Measurements from ENCODE around the gene CEP85.
"Not testable (repeated sequence)": the region's sequence is repeated elsewhere in the genome, so short reads cannot be mapped to it uniquely, and the experiment has no call there.

CEP85 gene

DNA sequence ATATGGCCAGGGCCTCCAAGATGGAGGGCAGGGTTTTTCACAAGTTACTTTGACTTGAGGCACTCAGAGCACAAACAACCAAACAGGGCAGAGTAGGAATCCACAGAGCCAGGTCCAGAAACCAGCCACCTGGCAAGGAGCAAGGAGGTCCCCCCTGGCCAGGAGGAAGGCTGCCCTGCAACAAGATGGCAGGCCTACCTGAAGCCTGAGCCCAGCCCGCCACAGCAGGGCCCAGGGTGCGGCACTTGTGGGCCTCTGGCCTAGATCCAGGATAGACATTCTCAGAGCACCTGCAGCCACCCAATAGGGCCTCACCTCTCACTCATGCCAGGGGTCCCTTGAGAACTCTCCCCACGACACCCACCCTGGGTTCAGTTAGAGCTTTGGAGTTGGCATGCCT is 57.4 kb downstream of the CEP85 start:
- DNase-seq: no peak

DNA sequence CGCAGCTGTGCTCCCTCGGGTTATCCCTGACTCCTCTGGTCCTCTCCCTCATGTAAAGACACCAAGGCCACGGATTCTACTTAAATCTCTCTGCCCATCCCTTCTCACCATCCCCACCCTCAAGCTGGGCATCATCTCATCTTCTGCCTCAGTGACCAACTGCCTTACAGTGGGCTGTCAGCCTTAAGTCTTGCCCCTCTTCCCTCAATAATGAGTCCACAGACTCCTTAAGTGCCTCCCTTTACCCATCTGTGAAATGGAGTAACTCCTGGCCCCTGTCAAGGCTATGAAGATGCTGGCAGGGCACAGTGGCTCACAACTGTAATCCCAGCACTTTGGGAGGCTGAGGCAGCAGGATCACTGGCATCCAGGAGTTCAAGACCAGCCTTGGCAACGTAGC is 57.9 kb downstream of the CEP85 start:
- DNase-seq: no peak

DNA sequence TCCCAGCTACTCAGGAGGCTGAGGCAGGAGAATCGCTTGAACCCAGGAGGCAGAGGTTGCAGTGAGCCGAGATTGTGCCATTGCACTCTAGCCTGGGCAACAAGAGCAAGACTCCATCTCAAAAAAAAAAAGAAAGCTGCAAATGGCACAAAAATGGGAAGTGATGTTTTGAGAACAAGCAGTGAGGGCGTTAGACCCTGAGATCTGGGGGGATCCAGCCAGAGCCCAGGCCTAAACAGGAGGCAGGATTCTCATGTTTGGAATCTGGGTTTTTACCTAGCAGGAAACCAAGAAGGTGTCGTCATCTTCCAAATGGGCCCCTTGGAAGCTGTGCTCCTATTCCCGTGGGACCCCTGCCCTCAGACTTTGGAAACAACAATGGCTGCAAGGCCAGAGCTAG is 58.7 kb downstream of the CEP85 start:
- DNase-seq: not testable (repeated sequence)

DNA sequence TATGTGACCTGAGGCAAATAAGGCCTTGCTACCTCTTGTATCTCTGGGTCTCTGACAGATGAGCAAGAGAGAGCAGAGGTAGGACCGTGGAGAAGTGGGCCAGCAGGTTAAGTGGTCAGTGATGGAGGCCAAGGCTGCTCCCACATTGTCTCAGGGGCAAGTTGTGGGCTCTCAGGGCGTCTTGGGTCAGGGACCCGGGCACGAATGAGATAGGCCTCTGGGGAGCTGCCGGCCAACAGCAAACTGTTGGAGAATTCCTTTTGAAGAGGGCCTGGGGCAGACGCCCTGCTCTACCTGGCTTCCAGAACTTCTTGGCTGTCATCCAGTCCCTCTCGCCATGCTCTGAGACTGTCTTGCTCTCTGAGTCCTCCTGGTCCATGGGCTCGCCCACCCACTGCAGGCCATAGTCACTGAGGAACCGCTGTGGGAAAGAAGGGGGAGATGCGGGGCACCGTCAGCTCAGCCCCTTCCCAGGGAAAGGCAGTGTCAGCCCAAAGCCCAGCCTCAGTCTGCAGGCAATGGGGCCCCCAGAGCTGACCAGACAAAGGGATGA is 60.0 kb downstream of the CEP85 start:
- no peak for DNase-seq

GRCh38 chr1:26295194-26296138 is 61.5 kb downstream of the CEP85 start:
- DNase-seq: no peak

DNA sequence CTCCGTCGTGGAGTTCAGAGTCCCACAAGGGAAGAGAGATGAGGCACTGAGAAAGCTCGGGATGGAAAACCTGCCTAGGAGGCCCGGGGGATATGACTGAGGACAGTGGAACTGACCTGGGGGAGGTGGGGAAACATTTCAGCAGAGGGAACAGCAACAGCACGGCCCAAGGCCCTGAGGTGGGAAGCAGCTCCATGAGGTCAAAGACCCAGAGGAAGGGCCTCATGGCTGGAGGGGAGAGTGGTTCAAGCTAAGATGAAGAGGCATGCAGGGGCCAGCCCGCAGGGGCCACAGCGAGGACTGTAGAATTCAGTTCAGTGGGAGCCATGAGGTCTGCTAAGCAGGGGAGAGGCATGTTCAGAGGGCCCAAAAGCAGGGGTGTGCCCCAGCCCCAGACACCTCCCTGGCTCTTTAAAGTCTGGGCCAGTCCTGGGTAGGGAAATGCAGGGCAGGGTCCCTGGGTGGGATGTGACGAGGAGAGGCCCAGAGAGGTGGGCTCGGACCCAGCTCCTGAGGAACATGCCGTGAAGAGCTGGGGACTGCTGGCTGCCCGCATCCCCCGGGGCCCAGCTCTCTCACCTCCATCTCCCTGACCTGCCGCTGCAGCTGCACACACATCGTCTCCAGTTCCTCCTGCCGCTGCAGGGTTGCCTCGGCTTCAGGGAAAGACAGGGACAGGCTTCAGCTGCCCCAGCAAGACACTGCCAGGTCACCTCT is 62.5 kb downstream of the CEP85 start:
- DNase-seq: no peak

- DNase-seq: no peak
Observed at GRCh38 chr1:26297057-26297790, 63.2 kb downstream of the CEP85 start.

- no peak for DNase-seq
Observed at GRCh38 chr1:26297791-26298124, 63.8 kb downstream of the CEP85 start.

DNA sequence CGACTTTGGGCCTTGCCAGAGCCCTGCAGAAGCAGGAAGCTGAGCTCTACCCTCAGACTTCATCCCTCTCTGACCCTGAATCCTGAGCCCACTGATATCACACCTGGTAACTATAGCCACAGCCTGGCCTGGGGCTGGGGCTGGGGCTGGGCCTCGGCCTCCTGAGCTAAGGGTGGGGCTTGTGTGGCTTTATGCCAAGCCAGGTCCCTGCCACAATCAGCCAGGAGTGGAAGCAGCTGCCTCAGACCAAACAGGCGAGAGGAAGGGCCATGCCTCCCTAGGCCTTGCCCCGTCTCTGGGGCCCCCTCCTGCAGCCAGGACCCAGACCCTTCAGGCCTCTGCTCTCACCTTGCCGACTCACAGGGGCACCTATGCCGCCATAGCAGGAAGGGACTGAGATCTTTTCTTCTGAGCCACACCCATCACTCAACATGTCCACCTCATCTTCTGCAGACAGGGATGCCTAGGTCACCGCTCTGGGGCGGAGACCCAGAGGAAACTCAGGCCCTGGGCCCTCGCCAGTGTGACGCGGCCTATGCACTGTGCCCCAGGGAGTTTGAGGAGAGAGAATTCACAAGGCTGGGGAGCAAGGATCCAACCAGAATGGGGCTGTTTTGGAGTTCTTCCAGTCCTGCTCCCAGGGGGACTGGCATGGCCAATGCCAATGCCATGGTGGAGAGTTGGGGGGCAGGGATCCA is 66.7 kb downstream of the CEP85 start:
- no peak for DNase-seq

DNA sequence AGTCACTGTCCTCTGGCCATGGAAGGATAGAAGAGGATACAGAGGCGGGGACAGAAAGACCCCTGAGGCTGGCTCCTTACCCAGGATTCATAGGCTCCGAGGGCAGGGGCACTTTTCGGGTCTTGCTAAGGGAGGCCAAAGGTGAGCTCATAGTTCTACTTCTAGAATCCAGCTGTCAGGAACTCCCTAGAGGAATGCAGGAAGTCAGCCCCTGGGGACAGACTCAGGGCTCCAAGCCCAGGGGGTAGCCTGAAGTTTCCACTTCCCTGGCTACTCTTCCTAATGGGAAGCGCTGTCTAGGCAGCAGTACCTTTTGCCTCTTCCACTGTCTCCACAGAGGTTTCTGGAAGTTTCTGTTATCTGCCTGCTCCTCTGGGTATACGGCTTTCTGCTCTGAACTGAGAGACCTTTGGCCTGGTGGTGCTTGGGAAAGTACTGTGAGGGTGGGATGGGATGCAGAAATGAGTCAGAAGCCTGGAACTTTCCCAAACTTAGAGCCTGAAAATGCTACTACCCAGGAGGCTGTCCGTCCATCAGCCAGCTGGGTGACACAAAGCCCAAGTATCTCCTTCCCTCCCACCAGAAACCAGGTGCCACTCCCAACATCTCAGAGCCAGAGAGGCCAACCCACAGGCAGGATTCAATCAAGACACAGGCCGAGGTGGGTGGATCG is 68.9 kb downstream of the CEP85 start:
- no peak for DNase-seq

- DNase-seq: no peak
Observed at GRCh38 chr1:26305667-26306289, 71.8 kb downstream of the CEP85 start.

GRCh38 chr1:26306290-26307229 is 72.6 kb downstream of the CEP85 start, which contains the start of gene UBXN11:
Gene UBXN11, minus strand, starts transcription at chr1:26306636. Its CDS starts 3,753 bp downstream, at chr1:26302883.
- peak; percentile 97 for DNase-seq

DNA sequence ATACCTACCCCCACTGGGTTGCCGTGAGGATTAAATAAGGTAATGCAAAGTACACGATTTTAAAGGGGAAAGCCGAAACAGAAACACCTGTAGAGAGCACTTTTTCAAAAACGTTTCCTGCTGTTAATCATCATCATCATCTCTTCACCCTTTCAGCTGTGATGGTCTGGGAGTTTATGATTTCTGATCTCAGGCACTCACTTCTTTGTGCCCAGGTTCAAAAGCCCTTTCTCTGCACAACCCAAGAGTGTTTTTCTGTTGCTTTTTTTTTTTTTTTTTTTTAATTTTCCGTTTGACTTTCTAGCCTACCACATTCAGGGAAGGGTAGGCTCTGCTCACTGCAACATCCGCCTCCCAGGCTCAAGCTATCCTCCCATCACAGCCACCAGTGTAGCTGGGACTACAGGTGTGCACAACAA is 73.4 kb downstream of the CEP85 start:
- DNase-seq: no peak

GRCh38 chr1:26307966-26308899 is 74.2 kb downstream of the CEP85 start:
- DNase-seq: peak; percentile 67

GRCh38 chr1:26314501-26314900 is 80.5 kb downstream of the CEP85 start:
- no peak for DNase-seq

- no peak for DNase-seq
Observed at GRCh38 chr1:26315874-26316850, 82.2 kb downstream of the CEP85 start.

DNA sequence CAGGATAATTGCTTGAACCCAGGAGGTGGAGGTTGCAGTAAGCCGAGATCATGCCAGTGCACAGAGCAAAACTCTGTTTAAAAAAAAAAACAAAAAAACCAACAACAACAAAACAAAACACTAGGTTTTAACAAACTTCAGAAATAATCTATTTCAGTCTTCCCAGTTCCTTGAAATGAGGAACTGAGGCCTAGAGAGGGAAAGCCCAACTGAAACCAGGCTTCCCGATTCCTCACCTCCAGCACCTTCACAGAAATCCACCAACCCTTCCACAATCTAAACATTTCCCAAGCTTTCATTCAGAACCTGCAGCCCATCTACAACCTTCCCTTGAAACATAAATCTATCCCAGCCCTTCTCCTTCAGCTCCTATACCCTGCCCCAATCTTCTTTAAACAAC is 83.1 kb downstream of the CEP85 start:
- DNase-seq: no peak
